GM19035 (cell line): ENCODE results near the gene PTCD1.

Experiments
- ATAC-seq: cut with Tn5 transposase; IDR thresholded peaks from one replicate; pipeline ENCODE4 v1.9.1; 2021; ENCODE audit not compliant: unreplicated experiment

Gene PTCD1

DNA sequence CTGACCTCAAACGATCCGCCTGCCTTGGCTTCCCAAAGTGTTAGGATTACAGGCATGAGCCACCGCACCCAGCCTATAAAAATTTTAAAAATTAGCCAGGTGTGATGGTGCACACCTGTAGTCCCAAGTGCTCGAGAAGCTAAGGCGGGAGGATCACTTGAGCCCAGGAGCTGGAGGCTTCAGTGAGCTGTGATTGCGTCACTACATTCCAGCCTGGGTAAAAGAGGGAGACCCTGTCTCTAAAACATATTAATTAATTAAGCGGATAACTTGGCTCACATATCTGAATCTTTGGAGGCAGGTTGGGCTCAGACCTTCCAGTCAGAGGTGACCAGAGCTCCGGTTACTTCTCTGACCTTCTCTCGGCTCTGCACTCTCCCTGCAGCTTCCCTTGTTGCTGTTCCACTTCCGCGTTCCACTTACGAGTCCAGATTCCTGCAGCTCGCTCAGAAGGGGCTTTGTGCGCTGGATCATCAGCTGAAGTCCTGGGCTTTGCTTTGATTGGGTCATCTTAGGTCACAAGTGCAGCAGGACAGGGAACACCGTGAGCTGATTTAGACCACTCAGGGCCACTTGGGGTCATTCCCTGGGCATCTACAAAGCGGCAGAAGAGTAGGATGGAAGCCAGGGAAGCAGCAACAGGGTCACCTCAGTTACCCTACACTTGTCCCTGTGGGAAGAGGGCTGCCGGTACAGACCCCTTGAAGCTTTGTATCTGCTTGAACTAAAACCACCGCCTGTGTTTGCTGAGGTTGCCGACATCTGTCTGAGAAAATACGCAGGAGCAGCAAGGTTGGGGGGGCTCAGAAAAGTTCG lies 66.1 kb downstream of the PTCD1 start:
- ATAC-seq, result no peak

- no peak for ATAC-seq
Measured at GRCh38 chr7:99371376-99371920, 67.2 kb downstream of the PTCD1 start.

DNA sequence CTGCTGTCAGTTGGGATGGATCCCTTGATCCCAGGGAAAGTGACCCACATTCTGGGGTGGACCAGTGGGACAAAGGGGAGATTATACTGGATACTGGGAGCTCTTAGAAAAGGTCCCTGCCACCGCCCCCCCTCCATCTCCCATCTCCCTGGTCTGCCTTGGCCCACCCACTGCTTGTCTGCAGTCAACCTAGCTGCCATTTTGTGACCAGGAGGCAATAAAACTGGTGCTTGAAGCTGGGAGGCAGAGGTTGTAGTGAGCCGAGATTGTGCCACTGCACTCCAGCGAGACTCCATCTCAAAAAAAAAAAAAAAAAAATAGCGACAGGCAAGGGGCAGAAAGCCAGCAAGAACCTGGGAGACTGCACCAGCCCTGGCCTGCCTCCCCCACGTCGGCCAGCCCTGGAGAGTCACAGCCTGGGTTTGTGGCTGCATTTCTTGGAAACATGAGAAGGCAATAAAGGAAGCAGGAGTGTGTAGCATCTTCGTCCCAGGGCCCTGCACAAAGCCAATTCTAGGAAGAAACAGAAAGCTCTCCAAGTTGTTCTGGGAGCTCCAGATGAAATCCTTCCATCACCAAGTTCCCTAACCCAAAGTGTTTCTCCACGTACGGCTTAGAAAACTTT lies 68.7 kb downstream of the PTCD1 start:
- ATAC-seq, result no peak

DNA sequence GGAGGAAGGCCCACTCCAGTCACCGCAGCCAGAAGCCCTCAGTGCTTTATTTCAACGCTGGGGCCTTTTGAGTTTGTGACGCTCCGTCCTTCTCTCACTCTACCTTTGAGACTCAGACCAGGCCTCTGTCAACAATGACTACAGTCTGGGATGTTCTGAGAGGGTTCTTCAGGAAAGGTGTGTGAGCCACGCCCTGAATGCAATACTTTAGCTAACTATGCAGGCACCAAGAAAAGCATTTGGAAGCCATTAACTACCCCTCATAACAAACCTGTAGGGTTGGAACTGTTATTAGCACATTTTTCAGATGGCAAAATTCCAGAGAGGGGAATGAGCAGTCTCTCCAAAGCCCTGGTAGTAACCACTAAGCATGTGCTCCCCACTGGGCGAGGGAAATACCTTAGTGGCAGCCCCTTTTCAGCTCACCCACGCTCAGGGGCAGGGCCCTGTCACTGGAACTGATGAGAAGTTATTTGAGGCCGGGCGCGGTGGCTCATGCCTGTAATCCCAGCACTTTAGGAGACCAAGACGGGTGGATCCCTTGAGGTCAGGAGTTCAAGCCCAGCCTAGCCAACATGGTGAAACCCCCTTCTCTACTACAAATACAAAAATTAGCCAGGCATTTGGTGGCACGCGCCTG lies 69.7 kb downstream of the PTCD1 start:
- no peak for ATAC-seq
